Measurements from ENCODE around the gene MRGPRF. TPM values are rescaled to one million over a fixed set of nuclear protein-coding genes. Genes with fewer than 3 reads are reported as not detected.

Gene MRGPRF
- total RNA-seq, 1 experiment from 2014 or later, result not detected

- peaks cover 55% of the 10 kb centered on the region for H3K79me2 ChIP-seq (ENCODE audit: low read length)
- H3K9me2 ChIP-seq (replicated peaks; ENCODE audit: low read length), result no peaks in the 10 kb centered on the region
- H3K4me1 ChIP-seq (ENCODE audit: insufficient read depth, low read length), result peaks cover 15% of the 10 kb centered on the region
- no peak for DNase-seq
- H3K9ac ChIP-seq (ENCODE audit: low read length), result no peak overlapping the region
- no peak overlapping the region for H3K27ac ChIP-seq (ENCODE audit: low read length)
- intact Hi-C loops (cut with micrococcal nuclease), result no loop called here
- H2AFZ ChIP-seq (ENCODE audit: low read length), result no peak overlapping the region
- H3K9me3 ChIP-seq (ENCODE audit: low read length), result no peaks in the 10 kb centered on the region
- CTCF ChIA-PET, result no interaction called here
- TF ChIP-seq, protein P1, sequence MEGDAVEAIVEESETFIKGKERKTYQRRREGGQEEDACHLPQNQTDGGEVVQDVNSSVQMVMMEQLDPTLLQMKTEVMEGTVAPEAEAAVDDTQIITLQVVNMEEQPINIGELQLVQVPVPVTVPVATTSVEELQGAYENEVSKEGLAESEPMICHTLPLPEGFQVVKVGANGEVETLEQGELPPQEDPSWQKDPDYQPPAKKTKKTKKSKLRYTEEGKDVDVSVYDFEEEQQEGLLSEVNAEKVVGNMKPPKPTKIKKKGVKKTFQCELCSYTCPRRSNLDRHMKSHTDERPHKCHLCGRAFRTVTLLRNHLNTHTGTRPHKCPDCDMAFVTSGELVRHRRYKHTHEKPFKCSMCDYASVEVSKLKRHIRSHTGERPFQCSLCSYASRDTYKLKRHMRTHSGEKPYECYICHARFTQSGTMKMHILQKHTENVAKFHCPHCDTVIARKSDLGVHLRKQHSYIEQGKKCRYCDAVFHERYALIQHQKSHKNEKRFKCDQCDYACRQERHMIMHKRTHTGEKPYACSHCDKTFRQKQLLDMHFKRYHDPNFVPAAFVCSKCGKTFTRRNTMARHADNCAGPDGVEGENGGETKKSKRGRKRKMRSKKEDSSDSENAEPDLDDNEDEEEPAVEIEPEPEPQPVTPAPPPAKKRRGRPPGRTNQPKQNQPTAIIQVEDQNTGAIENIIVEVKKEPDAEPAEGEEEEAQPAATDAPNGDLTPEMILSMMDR (conservative IDR thresholded peaks at IDR 0.05; ENCODE audit: low read depth, low read length), result no peak
- TF ChIP-seq EZH2 (IDR thresholded peaks at IDR 0.05; ENCODE audit: low read length, unreplicated experiment), result no peak
- no peak for TF ChIP-seq EZH2phosphoT487 (IDR thresholded peaks at IDR 0.05; ENCODE audit: borderline replicate concordance, low read length)
- no peak overlapping the region for H3K4me2 ChIP-seq (ENCODE audit: low read length)
- H3K36me3 ChIP-seq (ENCODE audit: low read depth, low read length), result no peaks in the 10 kb centered on the region
- no peak for ATAC-seq
- POLR2A ChIA-PET (ENCODE audit: unreplicated experiment), result interaction anchor here (0.6 kb wide), 1 partner anchor 247 kb away, joined by 5 read pairs; no protein-coding TSS in a partner anchor
- no TSS peak for BruUV-seq (replicated peaks)
- H4K20me1 ChIP-seq (ENCODE audit: low read length), result no peaks in the 10 kb centered on the region
- H3K4me3 ChIP-seq (ENCODE audit: low read length), result no peak overlapping the region
- H3F3A ChIP-seq (ENCODE audit: low read length, unreplicated experiment), result no peaks in the 10 kb centered on the region
- no peaks in the 10 kb centered on the region for H3K27me3 ChIP-seq (ENCODE audit: low read length)
These were observed 37.7 kb upstream of the MRGPRF start for GRCh38 chr11:69050592-69051380.

DNA sequence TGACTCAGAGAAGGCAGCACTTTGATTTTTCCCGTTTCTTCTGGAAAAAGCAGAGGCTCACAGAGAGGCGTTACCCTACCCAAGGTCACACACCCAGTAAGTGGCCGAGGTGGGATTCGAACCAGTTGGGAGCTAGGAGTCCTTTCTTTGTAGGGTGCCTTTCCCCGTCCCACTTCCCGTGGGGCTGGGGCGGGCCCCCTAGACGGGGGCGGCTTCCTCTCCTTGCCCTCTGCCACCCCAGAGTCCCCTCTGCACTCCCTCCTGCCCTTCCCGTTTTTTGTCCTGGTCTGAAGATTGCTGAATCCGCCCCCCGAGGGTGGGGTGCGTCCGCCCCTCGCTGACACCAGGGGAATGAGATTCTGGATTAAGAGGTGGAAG lies 36.4 kb upstream of the MRGPRF start:
- Histone ChIP-seq H3F3A (ENCODE audit: low read length, unreplicated experiment) (no peaks in the 10 kb centered on the region), H3K9me2 (replicated peaks; ENCODE audit: low read length) (no peaks in the 10 kb centered on the region), H3K79me2 (ENCODE audit: low read length) (peaks cover 55% of the 10 kb centered on the region), H2AFZ (ENCODE audit: low read length) (peak overlapping the region; percentile 85), H3K9ac (ENCODE audit: low read length) (peak overlapping the region; percentile 98), H3K9me3 (ENCODE audit: low read length) (no peaks in the 10 kb centered on the region), H3K4me2 (ENCODE audit: low read length) (peak overlapping the region; percentile 94), H3K4me1 (ENCODE audit: insufficient read depth, low read length) (peaks cover 18% of the 10 kb centered on the region), H3K4me3 (ENCODE audit: low read length) (peak overlapping the region; percentile 93), H3K27me3 (ENCODE audit: low read length) (no peaks in the 10 kb centered on the region), H3K27ac (ENCODE audit: low read length) (no peak overlapping the region), H3K36me3 (ENCODE audit: low read depth, low read length) (no peaks in the 10 kb centered on the region), H4K20me1 (ENCODE audit: low read length) (no peaks in the 10 kb centered on the region)
- DNase-seq (no peak), ATAC-seq (no peak)
- ChIA-PET POLR2A (ENCODE audit: unreplicated experiment) (no interaction called here), CTCF (no interaction called here)
- intact Hi-C loops (cut with micrococcal nuclease), result loop anchor here (2.0 to 10.0 kb wide), 3 partner anchors 38 to 65 kb away; partner anchors contain the start of gene MRGPRD
- TF ChIP-seq EZH2 (IDR thresholded peaks at IDR 0.05; ENCODE audit: low read length, unreplicated experiment) (no peak), EZH2phosphoT487 (IDR thresholded peaks at IDR 0.05; ENCODE audit: borderline replicate concordance, low read length) (no peak)
- TF ChIP-seq, protein P1 (conservative IDR thresholded peaks at IDR 0.05; ENCODE audit: low read depth, low read length), result no peak
- no TSS peak for BruUV-seq (replicated peaks)
